ENCODE results near the gene KAT6B.

DNA sequence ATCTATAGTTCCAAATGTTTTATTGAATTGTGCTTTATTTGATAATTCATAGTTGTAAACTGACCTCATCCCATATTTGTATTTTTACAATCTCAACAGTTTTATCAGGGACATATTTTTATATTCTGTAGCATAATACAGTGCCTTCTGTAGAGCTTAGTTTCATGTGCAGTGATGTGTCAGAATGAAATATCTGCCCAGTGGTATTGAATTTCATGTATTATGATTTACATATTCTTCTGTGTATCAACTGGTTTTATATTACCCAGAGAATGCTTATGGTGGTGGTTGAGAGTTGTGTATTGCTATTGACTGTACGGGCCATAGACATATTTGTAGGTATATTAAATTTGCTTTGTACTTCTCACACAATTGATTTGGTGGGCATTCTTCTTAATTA is 89.9 kb downstream of the KAT6B start:
- TF ChIP-seq POLR2AphosphoS5 (IDR thresholded peaks at IDR 0.05), result no peak
- TF ChIP-seq, protein P1, sequence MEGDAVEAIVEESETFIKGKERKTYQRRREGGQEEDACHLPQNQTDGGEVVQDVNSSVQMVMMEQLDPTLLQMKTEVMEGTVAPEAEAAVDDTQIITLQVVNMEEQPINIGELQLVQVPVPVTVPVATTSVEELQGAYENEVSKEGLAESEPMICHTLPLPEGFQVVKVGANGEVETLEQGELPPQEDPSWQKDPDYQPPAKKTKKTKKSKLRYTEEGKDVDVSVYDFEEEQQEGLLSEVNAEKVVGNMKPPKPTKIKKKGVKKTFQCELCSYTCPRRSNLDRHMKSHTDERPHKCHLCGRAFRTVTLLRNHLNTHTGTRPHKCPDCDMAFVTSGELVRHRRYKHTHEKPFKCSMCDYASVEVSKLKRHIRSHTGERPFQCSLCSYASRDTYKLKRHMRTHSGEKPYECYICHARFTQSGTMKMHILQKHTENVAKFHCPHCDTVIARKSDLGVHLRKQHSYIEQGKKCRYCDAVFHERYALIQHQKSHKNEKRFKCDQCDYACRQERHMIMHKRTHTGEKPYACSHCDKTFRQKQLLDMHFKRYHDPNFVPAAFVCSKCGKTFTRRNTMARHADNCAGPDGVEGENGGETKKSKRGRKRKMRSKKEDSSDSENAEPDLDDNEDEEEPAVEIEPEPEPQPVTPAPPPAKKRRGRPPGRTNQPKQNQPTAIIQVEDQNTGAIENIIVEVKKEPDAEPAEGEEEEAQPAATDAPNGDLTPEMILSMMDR (IDR thresholded peaks at IDR 0.05), result no peak

All from sigmoid colon (tissue), 4 donors.